ENCODE measurements around the gene SCN5A.

- TF ChIP-seq CHD2 (IDR thresholded peaks at IDR 0.05; ENCODE audit: low read length), result no peak
- TF ChIP-seq, protein P1, sequence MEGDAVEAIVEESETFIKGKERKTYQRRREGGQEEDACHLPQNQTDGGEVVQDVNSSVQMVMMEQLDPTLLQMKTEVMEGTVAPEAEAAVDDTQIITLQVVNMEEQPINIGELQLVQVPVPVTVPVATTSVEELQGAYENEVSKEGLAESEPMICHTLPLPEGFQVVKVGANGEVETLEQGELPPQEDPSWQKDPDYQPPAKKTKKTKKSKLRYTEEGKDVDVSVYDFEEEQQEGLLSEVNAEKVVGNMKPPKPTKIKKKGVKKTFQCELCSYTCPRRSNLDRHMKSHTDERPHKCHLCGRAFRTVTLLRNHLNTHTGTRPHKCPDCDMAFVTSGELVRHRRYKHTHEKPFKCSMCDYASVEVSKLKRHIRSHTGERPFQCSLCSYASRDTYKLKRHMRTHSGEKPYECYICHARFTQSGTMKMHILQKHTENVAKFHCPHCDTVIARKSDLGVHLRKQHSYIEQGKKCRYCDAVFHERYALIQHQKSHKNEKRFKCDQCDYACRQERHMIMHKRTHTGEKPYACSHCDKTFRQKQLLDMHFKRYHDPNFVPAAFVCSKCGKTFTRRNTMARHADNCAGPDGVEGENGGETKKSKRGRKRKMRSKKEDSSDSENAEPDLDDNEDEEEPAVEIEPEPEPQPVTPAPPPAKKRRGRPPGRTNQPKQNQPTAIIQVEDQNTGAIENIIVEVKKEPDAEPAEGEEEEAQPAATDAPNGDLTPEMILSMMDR (IDR thresholded peaks at IDR 0.05; ENCODE audit: control extremely low read depth in 1 of 3, insufficient read depth in 1 of 3, low read depth in 1 of 3, low read length in 3 of 3), result no peak
These were observed 38.6 kb downstream of the SCN5A start for GRCh38 chr3:38610934-38611333.
